Stomach (tissue), 9 donors: Measurements from ENCODE around the gene ELF5. TPM values are rescaled to one million over a fixed set of nuclear protein-coding genes. Genes with fewer than 3 reads are reported as not detected.

Experiments used
- DNase-seq, 2 donors: peaks; one replicate each; pipeline versions ENCODE4 v3.0.0 to v3.0.0-alpha.2; 2013 to 2019
- H3K27ac ChIP-seq, 5 donors: fragments of 200-600 bp in 4 of 5; sonication (generic) in 4 of 5; one replicate each; pipeline ENCODE4 v1.5.1; 2013 to 2019; ENCODE audit warnings: mild to moderate bottlenecking in 1 of 5, moderate library complexity in 1 of 5
- H3K27me3 ChIP-seq, 3 donors: fragments of 200-600 bp; sonication (generic); one replicate each; pipeline ENCODE4 v1.5.1; 2017 to 2019; ENCODE audit warnings: mixed run types in 1 of 3
- H3K36me3 ChIP-seq, 4 donors: fragments of 200-600 bp; sonication (generic); 1 replicate in 3 of 4; 2 replicates in 1 of 4; pipeline ENCODE4 v1.5.1; 2016 to 2019
- H3K4me1 ChIP-seq, 4 donors: fragments of 200-600 bp; sonication (generic); one replicate each; pipeline ENCODE4 v1.5.1; 2016 to 2019
- H3K4me3 ChIP-seq, 4 donors: fragments of 200-600 bp; sonication (generic) in 3 of 4; one replicate each; pipeline ENCODE4 v1.5.1; 2016 to 2019; ENCODE audit warnings: mild to moderate bottlenecking in 1 of 4
- H3K9me3 ChIP-seq, 4 donors: fragments of 200-600 bp; sonication (generic); one replicate each; pipeline ENCODE4 v1.5.1; 2016 to 2019
- CTCF ChIP-seq, 7 experiments: fragments of 450-650 bp in 4 of 7; fragments of 200-600 bp in 3 of 7; sonication (generic) in 3 of 7; IDR thresholded peaks; one replicate each; pipeline ENCODE4 v1.5.1; 2016 to 2019; ENCODE audit warnings: antibody characterized with exemption in 7 of 7, control low read depth in 2 of 7, mild to moderate bottlenecking in 1 of 7
- EP300 ChIP-seq: sonication (generic); formaldehyde crosslinking; IDR thresholded peaks from one replicate; pipeline ENCODE4 v1.6.1; 2017; ENCODE audit warnings: antibody characterized with exemption
- POLR2A ChIP-seq, 4 donors: fragments of 450-650 bp; IDR thresholded peaks; one replicate each; pipeline ENCODE4 v1.6.1; 2016; ENCODE audit warnings: antibody characterized with exemption in 4 of 4, control low read depth in 2 of 4, mild to moderate bottlenecking in 1 of 4, moderate library complexity in 1 of 4
- POLR2AphosphoS5 ChIP-seq, 3 donors: sonication (generic); formaldehyde crosslinking; IDR thresholded peaks; one replicate each; pipeline ENCODE4 v1.6.1; 2016; ENCODE audit warnings: antibody characterized with exemption in 3 of 3
- WGBS, 5 donors: extraction: QIAGEN DNeasy Blood & Tissue Kit in 3 of 5; methylation state at CpG; one replicate each; pipeline versions ENCODE4 v1.1.5 to v1.1.7; 2013 to 2018; 5-methylcytosine and 5-hydroxymethylcytosine counted together
- intact Hi-C: fragments of 100-400 bp; cut with DNase I; formaldehyde crosslinking; loops from one replicate; pipeline ENCODE4 v1.15.1; 2023; ENCODE audit warnings: low total_unique reads
- polyA plus RNA-seq, 3 donors: library from polyadenylated mRNA; stranded (reverse); fragments of 200-250 nt; gene quantifications; one replicate each; pipeline ENCODE4 v1.2.3, GENCODE V29; 2013
- total RNA-seq, 5 donors: library from RNA; depleted of rRNA; stranded (reverse); fragments of >200 nt; gene quantifications; one replicate each; pipeline versions ENCODE4 v1.1.0 to v1.2.3, GENCODE V29; 2014 to 2016
- donor health status: healthy with polysubstance abuse.
- donor health status: Bipolar disorder and iron deficiency.
- donor health status: healthy.

Gene ELF5
- total and polyA plus RNA-seq, 8 donors, result 0.19 to 0.78 (median 0.55) TPM; not detected in 5

- no peak overlapping the region for H3K4me3 ChIP-seq
- TF ChIP-seq CTCF (IDR thresholded peaks at IDR 0.05), result no peak
- TF ChIP-seq EP300, result no peak
- no peak for TF ChIP-seq POLR2A (IDR thresholded peaks at IDR 0.05)
- TF ChIP-seq POLR2AphosphoS5 (IDR thresholded peaks at IDR 0.05), result no peak
- H3K9me3 ChIP-seq, result no peaks in the 10 kb centered on the region
- 73 to 80% (median 78%) methylated on average over 4 of the region's 4 CpGs for WGBS, 5 donors
- DNase-seq, result no peak
- H3K4me1 ChIP-seq, result no peaks in the 10 kb centered on the region
- intact Hi-C loops, result no loop called here
- H3K27ac ChIP-seq, result no peak overlapping the region
- no peaks in the 10 kb centered on the region for H3K27me3 ChIP-seq
- no peaks in the 10 kb centered on the region for H3K36me3 ChIP-seq
Measured at GRCh38 chr11:34493926-34494595, 19.5 kb downstream of the ELF5 start.

- intact Hi-C loops, result no loop called here
- H3K9me3 ChIP-seq, result no peaks in the 10 kb centered on the region
- no peak for DNase-seq
- WGBS, 5 donors, result 62 to 87% (median 82%) methylated on average over 6 to 8 of the region's 8 CpGs
- TF ChIP-seq POLR2AphosphoS5 (IDR thresholded peaks at IDR 0.05) (no peak), EP300 (no peak), CTCF (IDR thresholded peaks at IDR 0.05) (no peak), POLR2A (IDR thresholded peaks at IDR 0.05) (no peak)
- no peak overlapping the region for H3K27ac ChIP-seq
- H3K27me3 ChIP-seq, result no peaks in the 10 kb centered on the region
- no peak overlapping the region for H3K4me3 ChIP-seq
- no peaks in the 10 kb centered on the region for H3K36me3 ChIP-seq
- H3K4me1 ChIP-seq, result no peaks in the 10 kb centered on the region
Measured at GRCh38 chr11:34493468-34493867, 20.1 kb downstream of the ELF5 start.

GRCh38 chr11:34492806-34493414 is 20.7 kb downstream of the ELF5 start:
- no peak overlapping the region for H3K27ac ChIP-seq
- intact Hi-C loops, result no loop called here
- no peak for TF ChIP-seq POLR2A (IDR thresholded peaks at IDR 0.05)
- no peak for TF ChIP-seq POLR2AphosphoS5 (IDR thresholded peaks at IDR 0.05)
- peak in 5 of 7 experiments; percentile 36 to 67 (median 51) for TF ChIP-seq CTCF (IDR thresholded peaks at IDR 0.05)
- no peak for TF ChIP-seq EP300
- 46 to 55% (median 47%) methylated on average over 8 of the region's 8 CpGs for WGBS, 5 donors
- no peaks in the 10 kb centered on the region for H3K36me3 ChIP-seq
- H3K9me3 ChIP-seq, result no peaks in the 10 kb centered on the region
- DNase-seq, result peak; percentile 74 to 84
- no peaks in the 10 kb centered on the region for H3K4me1 ChIP-seq
- no peak overlapping the region for H3K4me3 ChIP-seq
- no peaks in the 10 kb centered on the region for H3K27me3 ChIP-seq

- no peaks in the 10 kb centered on the region for H3K27me3 ChIP-seq
- no peaks in the 10 kb centered on the region for H3K36me3 ChIP-seq
- H3K4me1 ChIP-seq, result no peaks in the 10 kb centered on the region
- intact Hi-C loops, result no loop called here
- TF ChIP-seq EP300, result no peak
- no peak for TF ChIP-seq POLR2A (IDR thresholded peaks at IDR 0.05)
- no peak for TF ChIP-seq POLR2AphosphoS5 (IDR thresholded peaks at IDR 0.05)
- TF ChIP-seq CTCF (IDR thresholded peaks at IDR 0.05), result no peak
- no peak overlapping the region for H3K27ac ChIP-seq
- no peak for DNase-seq
- H3K4me3 ChIP-seq, result no peak overlapping the region
- H3K9me3 ChIP-seq, result no peaks in the 10 kb centered on the region
- WGBS, 5 donors, result 51 to 82% (median 78%) methylated on average over 2 of the region's 2 CpGs
Measured at GRCh38 chr11:34490304-34490703, 23.3 kb downstream of the ELF5 start.
